WTC11 (cell line): ENCODE results near the gene ARMCX2. TPM values are rescaled to one million over a fixed set of nuclear protein-coding genes. Genes with fewer than 3 reads are reported as not detected.

Experiments
- total RNA-seq: library from RNA; stranded (reverse); gene quantifications from 3 replicates; pipeline ENCODE4 v1.2.3, GENCODE V29; 2021

The ARMCX2 gene
- total RNA-seq, 1 experiment from 2014 or later = 108 TPM

Other genes starting within 250 kb of the ARMCX2 start
- 13.9 to 15.2 TPM (median 14.5 TPM) in 3 replicates for gene ARMCX4, start 174.4 kb downstream of the ARMCX2 start, total RNA-seq
- gene ARMCX1, start 109.3 kb downstream of the ARMCX2 start, total RNA-seq = 23.6 to 27.4 TPM (median 23.7 TPM) in 3 replicates
- 27.0 to 30.3 TPM (median 28.4 TPM) in 3 replicates for gene ARMCX6, start 41.9 kb downstream of the ARMCX2 start, total RNA-seq
- gene ARMCX3, start 36.7 kb downstream of the ARMCX2 start, total RNA-seq = 17.0 to 21.2 TPM (median 18.3 TPM) in 3 replicates